NB4 (cell line): Measurements from ENCODE around the gene ERICH2.

Experiments
- DNase-seq: peaks from one replicate; pipeline ENCODE4 v3.0.0; 2010; ENCODE audit warnings: low read depth
- H3K4me3 ChIP-seq: one replicate; pipeline ENCODE4 v1.5.1; 2011; ENCODE audit warnings: mild to moderate bottlenecking, low read depth, low read length, moderate library complexity
- MYC ChIP-seq: IDR thresholded peaks from 2 replicates; pipeline ENCODE4 v1.6.1; 2011; ENCODE audit warnings: low read depth, low read length
- POLR2A ChIP-seq: IDR thresholded peaks from 2 replicates; pipeline ENCODE4 v1.6.1; 2011; ENCODE audit warnings: mild to moderate bottlenecking; ENCODE audit not compliant: insufficient read length; ENCODE audit errors: extremely low read depth
- TF ChIP-seq, protein P1 (sequence below): IDR thresholded peaks from 2 replicates; pipeline ENCODE4 v1.6.1; 2011; ENCODE audit warnings: low read depth, low read length
- TF ChIP-seq, protein P2 (sequence below): IDR thresholded peaks from one replicate; pipeline ENCODE4 v1.5.1; 2012; ENCODE audit warnings: low read depth, low read length

ERICH2 gene

DNA sequence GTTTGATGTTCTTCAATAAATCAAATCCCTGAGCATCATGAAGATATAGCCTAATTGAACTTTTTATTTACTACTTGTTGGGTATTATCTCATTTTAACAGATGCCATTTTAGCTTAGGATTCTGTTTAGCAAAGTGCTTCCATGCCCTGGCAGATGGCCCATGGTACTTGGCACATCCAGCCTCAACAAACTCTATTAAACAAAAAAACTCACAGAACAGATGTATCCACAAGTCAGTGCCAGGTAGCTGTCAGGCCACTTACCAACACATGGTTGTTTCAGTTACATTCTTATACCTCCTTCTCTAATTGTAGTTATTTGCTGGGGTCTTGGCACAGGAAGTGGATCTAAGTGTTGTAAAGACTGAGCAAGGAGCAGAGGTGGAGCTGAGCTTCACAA, 76.1 kb downstream of the ERICH2 start:
- no peak overlapping the region for H3K4me3 ChIP-seq
- no peak for DNase-seq
- TF ChIP-seq MYC (no peak), POLR2A (no peak)
- TF ChIP-seq, protein P1, sequence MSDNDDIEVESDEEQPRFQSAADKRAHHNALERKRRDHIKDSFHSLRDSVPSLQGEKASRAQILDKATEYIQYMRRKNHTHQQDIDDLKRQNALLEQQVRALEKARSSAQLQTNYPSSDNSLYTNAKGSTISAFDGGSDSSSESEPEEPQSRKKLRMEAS = no peak
- TF ChIP-seq, protein P2, sequence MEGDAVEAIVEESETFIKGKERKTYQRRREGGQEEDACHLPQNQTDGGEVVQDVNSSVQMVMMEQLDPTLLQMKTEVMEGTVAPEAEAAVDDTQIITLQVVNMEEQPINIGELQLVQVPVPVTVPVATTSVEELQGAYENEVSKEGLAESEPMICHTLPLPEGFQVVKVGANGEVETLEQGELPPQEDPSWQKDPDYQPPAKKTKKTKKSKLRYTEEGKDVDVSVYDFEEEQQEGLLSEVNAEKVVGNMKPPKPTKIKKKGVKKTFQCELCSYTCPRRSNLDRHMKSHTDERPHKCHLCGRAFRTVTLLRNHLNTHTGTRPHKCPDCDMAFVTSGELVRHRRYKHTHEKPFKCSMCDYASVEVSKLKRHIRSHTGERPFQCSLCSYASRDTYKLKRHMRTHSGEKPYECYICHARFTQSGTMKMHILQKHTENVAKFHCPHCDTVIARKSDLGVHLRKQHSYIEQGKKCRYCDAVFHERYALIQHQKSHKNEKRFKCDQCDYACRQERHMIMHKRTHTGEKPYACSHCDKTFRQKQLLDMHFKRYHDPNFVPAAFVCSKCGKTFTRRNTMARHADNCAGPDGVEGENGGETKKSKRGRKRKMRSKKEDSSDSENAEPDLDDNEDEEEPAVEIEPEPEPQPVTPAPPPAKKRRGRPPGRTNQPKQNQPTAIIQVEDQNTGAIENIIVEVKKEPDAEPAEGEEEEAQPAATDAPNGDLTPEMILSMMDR = no peak

DNA sequence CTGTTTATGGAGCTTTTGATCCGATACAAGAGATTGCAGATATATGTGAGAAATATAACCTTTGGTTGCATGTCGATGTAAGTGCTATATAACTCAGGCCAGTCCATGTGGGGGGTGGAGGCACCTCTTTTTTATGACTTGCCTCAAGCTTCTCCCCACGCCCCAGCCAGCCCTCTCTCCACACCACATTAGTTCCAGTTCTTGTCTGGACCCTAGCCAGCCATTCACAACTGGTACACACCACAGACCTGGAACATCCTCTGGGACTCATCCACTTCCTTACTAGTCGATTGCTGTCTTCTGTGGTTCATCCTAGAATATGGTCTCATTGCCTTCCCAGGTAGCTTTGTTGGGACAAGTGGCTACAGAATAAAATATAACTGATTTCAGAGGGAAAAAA, 77.5 kb downstream of the ERICH2 start:
- H3K4me3 ChIP-seq = no peak overlapping the region
- TF ChIP-seq, protein P2 = no peak
- no peak for TF ChIP-seq POLR2A
- TF ChIP-seq MYC = no peak
- TF ChIP-seq, protein P1 = no peak
- DNase-seq = no peak
